ENCODE data around the gene INSC.
"Not testable (repeated sequence)": the region's sequence is repeated elsewhere in the genome, so short reads cannot be mapped to it uniquely, and the experiment has no call there.

INSC gene

GRCh38 chr11:15114501-15115475, at the start of gene INSC:
INSC (plus strand) TSS chr11:15114923; CDS start chr11:15149175, 34,252 bp downstream.
- in situ Hi-C loops (cut with HindIII; ENCODE audit: low sequenced_read_pairs): no loop called here

GRCh38 chr11:15069751-15070150, 45.0 kb upstream of the INSC start:
- in situ Hi-C loops (cut with HindIII; ENCODE audit: low sequenced_read_pairs): not testable (repeated sequence)

GRCh38 chr11:15071556-15072255, 43.0 kb upstream of the INSC start:
- in situ Hi-C loops (cut with HindIII; ENCODE audit: low sequenced_read_pairs): no loop called here

GRCh38 chr11:15072551-15073143, 42.1 kb upstream of the INSC start:
- in situ Hi-C loops (cut with HindIII; ENCODE audit: low sequenced_read_pairs): no loop called here

- in situ Hi-C loops (cut with HindIII; ENCODE audit: low sequenced_read_pairs): no loop called here
Measured at GRCh38 chr11:15073361-15074205, 41.1 kb upstream of the INSC start, which contains the start of gene CALCB. CALCB (plus strand) TSS chr11:15073593; CDS start chr11:15074719, 1,126 bp downstream.

GRCh38 chr11:15074206-15075161, 40.2 kb upstream of the INSC start:
- in situ Hi-C loops (cut with HindIII; ENCODE audit: low sequenced_read_pairs): no loop called here

GRCh38 chr11:15075162-15075526, 39.6 kb upstream of the INSC start:
- in situ Hi-C loops (cut with HindIII; ENCODE audit: low sequenced_read_pairs): no loop called here

- in situ Hi-C loops (cut with HindIII; ENCODE audit: low sequenced_read_pairs): no loop called here
Measured at GRCh38 chr11:15091175-15091574, 23.5 kb upstream of the INSC start.

- in situ Hi-C loops (cut with HindIII; ENCODE audit: low sequenced_read_pairs): no loop called here
Measured at GRCh38 chr11:15091625-15092024, 23.1 kb upstream of the INSC start.

GRCh38 chr11:15093432-15093831, 21.3 kb upstream of the INSC start:
- in situ Hi-C loops (cut with HindIII; ENCODE audit: low sequenced_read_pairs): no loop called here

- in situ Hi-C loops (cut with HindIII; ENCODE audit: low sequenced_read_pairs): no loop called here
Measured at GRCh38 chr11:15095736-15096228, 18.9 kb upstream of the INSC start.

- in situ Hi-C loops (cut with HindIII; ENCODE audit: low sequenced_read_pairs): no loop called here
Measured at GRCh38 chr11:15097411-15097810, 17.3 kb upstream of the INSC start.

- in situ Hi-C loops (cut with HindIII; ENCODE audit: low sequenced_read_pairs): no loop called here
Measured at GRCh38 chr11:15099267-15099666, 15.5 kb upstream of the INSC start.

- in situ Hi-C loops (cut with HindIII; ENCODE audit: low sequenced_read_pairs): no loop called here
Measured at GRCh38 chr11:15101072-15101709, 13.5 kb upstream of the INSC start.

GRCh38 chr11:15104166-15104565, 10.6 kb upstream of the INSC start:
- in situ Hi-C loops (cut with HindIII; ENCODE audit: low sequenced_read_pairs): no loop called here

GRCh38 chr11:15106201-15106965, 8.3 kb upstream of the INSC start:
- in situ Hi-C loops (cut with HindIII; ENCODE audit: low sequenced_read_pairs): no loop called here

GRCh38 chr11:15107730-15108515, 6.8 kb upstream of the INSC start:
- in situ Hi-C loops (cut with HindIII; ENCODE audit: low sequenced_read_pairs): no loop called here
